HFFc6 (cell line): ENCODE measurements around the gene COX4I1. TPM values are rescaled to one million over a fixed set of nuclear protein-coding genes. Genes with fewer than 3 reads are reported as not detected.

Experiments used
- DNase-seq: peaks from one replicate; pipeline ENCODE4 v3.0.0-alpha.2; 2018
- H3K27ac Mint-ChIP-seq: 2 replicates; pipeline ENCODE4 v1.8.0; 2020; ENCODE audit warnings: mild to moderate bottlenecking, mixed read lengths
- H3K27me3 Mint-ChIP-seq: 2 replicates; pipeline ENCODE4 v1.8.0; 2021; ENCODE audit warnings: mild to moderate bottlenecking, moderate library complexity, mixed read lengths; ENCODE audit not compliant: insufficient read depth
- H3K36me3 Mint-ChIP-seq: 2 replicates; pipeline ENCODE4 v1.8.0; 2021; ENCODE audit warnings: low read depth, mixed read lengths
- H3K4me1 Mint-ChIP-seq: 2 replicates; pipeline ENCODE4 v1.8.0; 2020; ENCODE audit warnings: low read depth, mixed read lengths
- H3K4me3 Mint-ChIP-seq: 2 replicates; pipeline ENCODE4 v1.8.0; 2020; ENCODE audit warnings: mild to moderate bottlenecking, moderate library complexity, mixed read lengths
- H3K9me3 Mint-ChIP-seq: 2 replicates; pipeline ENCODE4 v1.8.0; 2020; ENCODE audit warnings: mild to moderate bottlenecking, mixed read lengths
- total RNA-seq, 6 experiments: library from RNA; stranded (reverse); fragmentation: NEBNext Ultra II Directional; extraction: Animal tissue kit (Norgen Biotek cat#: 25700); gene quantifications; 2 replicates in 1 of 6; 3 replicates in 5 of 6; pipeline ENCODE4 v1.2.3, GENCODE V29; 2021
- TF ChIP-seq, protein P1 (sequence below): fragments of 200-600 bp; sonication (generic); IDR thresholded peaks from 2 replicates; pipeline ENCODE4 v1.5.0; 2021; ENCODE audit warnings: antibody characterized with exemption, mild to moderate bottlenecking

The COX4I1 gene
- total RNA-seq, 6 experiments from 2014 or later, result 427 to 518 (median 497) TPM

DNA sequence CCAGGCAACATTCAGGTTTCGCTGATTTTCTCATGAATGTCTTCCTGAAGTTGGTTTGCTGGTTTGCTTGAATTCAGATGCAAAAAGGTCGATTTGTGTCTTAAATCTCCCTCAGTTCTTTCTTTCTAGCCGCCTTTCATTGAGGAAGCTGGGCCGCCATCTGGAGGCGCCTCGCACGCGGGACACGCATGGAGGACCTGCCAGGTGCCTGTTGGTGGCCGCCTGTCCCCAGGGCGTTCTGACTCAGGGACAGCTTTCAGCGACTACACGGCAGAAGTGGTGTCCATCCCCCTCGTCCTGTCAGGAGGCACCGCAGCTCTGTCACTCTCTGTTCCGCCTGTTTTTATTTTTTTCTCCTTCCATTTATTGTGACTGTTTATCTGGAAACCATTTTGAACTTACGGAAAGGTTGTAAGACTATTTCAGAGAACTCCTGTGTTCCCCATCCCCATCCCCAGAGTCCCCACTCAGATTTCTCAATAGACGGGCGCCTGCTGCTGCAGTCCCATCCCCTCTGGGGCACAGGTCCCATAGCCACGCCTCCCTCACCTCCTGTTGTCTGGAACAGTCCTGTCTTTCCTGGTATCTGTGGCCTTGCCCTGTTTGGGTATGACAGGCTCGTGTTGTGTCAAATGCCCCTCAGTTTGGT lies 33.2 kb downstream of the COX4I1 start:
- TF ChIP-seq, protein P1, sequence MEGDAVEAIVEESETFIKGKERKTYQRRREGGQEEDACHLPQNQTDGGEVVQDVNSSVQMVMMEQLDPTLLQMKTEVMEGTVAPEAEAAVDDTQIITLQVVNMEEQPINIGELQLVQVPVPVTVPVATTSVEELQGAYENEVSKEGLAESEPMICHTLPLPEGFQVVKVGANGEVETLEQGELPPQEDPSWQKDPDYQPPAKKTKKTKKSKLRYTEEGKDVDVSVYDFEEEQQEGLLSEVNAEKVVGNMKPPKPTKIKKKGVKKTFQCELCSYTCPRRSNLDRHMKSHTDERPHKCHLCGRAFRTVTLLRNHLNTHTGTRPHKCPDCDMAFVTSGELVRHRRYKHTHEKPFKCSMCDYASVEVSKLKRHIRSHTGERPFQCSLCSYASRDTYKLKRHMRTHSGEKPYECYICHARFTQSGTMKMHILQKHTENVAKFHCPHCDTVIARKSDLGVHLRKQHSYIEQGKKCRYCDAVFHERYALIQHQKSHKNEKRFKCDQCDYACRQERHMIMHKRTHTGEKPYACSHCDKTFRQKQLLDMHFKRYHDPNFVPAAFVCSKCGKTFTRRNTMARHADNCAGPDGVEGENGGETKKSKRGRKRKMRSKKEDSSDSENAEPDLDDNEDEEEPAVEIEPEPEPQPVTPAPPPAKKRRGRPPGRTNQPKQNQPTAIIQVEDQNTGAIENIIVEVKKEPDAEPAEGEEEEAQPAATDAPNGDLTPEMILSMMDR, result no peak
- Mint-ChIP-seq H3K4me1 (no peaks in the 10 kb centered on the region), H3K9me3 (peaks cover 11% of the 10 kb centered on the region), H3K36me3 (peaks cover 10% of the 10 kb centered on the region), H3K27ac (no peak overlapping the region), H3K27me3 (peaks cover 48% of the 10 kb centered on the region), H3K4me3 (no peak overlapping the region)
- DNase-seq, result no peak

- Mint-ChIP-seq H3K27ac (no peak overlapping the region), H3K4me1 (no peaks in the 10 kb centered on the region), H3K27me3 (peaks cover 51% of the 10 kb centered on the region), H3K4me3 (no peak overlapping the region), H3K9me3 (peaks cover 11% of the 10 kb centered on the region), H3K36me3 (peaks cover 10% of the 10 kb centered on the region)
- DNase-seq, result no peak
- TF ChIP-seq, protein P1, result no peak
Measured at GRCh38 chr16:85833219-85833920, 33.9 kb downstream of the COX4I1 start.

- TF ChIP-seq, protein P1, result no peak
- H3K36me3 Mint-ChIP-seq, result peaks cover 10% of the 10 kb centered on the region; the same call in 1 of the 2 replicates
- H3K4me1 Mint-ChIP-seq, result no peaks in the 10 kb centered on the region
- no peak overlapping the region for H3K4me3 Mint-ChIP-seq
- H3K27me3 Mint-ChIP-seq, result peaks cover 62% of the 10 kb centered on the region
- no peak overlapping the region for H3K27ac Mint-ChIP-seq
- DNase-seq, result no peak
- peaks cover 11% of the 10 kb centered on the region for H3K9me3 Mint-ChIP-seq
Measured at GRCh38 chr16:85834741-85835140, 35.2 kb downstream of the COX4I1 start.

DNA sequence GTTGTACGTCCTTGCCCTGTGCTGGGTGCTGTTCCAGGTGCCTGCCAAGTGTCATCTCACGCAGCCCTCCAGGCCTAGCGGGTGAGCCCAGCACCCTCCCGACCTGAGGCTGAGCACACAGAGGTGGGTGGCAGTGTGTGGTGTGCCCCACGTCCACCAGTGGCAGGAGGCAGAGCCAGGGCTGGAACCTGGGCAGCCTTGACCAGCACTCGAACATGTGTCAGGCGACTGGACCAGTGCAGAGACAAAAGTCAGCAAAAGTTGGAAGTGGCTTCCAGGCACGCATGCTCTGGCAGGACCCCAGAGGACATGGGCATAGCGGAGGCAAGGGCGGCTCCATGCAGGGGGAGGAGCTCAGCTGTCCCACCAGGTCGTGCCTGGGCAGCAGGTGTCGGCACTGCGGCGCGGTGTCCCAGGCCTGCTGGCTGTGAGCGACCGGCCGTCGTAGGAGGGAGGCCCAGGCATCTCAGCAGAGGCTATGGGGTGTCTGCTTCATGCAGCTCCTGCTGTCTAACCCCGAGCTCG lies 35.8 kb downstream of the COX4I1 start:
- Mint-ChIP-seq H3K27me3 (peaks cover 61% of the 10 kb centered on the region), H3K27ac (no peak overlapping the region), H3K4me1 (no peaks in the 10 kb centered on the region), H3K36me3 (peaks cover 10% of the 10 kb centered on the region; the same call in 1 of the 2 replicates), H3K4me3 (no peak overlapping the region), H3K9me3 (peaks cover 11% of the 10 kb centered on the region)
- TF ChIP-seq, protein P1, result no peak
- no peak for DNase-seq

DNA sequence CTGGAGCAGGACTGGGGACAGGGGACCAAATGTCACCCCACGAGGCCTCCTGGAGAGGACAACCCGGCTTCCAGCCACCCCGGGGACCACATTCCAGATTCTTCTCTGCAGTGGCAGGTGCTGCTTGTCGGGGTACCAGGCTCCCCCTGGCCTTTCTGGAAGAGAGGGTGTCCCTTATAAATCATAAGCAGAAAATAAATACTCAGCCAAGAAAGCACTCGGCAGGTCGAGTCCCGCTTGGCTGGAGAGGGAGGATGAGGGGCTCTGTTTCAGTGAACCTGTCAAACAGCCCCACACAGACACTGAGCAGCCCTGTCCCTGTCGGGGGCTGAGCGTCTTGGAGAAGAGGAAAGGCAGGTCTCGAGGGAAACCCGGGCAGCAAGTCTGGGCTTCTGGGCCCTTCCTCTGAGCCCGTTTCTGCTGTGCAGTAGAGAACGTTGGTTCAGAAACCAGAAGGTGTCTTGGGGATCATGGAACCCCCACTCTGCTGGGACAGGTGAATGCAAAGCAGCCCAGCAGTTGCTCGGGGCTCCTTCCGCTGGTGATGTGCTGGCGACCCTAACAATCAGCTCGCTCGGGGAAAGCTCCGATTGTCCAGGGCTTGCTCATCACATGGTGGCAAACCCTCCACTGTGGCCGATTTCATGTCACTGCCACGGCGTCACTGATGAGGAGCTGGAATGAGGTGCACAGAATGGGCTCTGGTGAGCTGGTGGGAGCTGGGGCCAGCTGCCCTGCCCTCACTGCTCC lies 36.6 kb downstream of the COX4I1 start:
- TF ChIP-seq, protein P1, result no peak
- H3K4me3 Mint-ChIP-seq, result no peak overlapping the region
- H3K4me1 Mint-ChIP-seq, result no peaks in the 10 kb centered on the region
- H3K9me3 Mint-ChIP-seq, result peaks cover 11% of the 10 kb centered on the region
- DNase-seq, result no peak
- no peak overlapping the region for H3K27ac Mint-ChIP-seq
- H3K27me3 Mint-ChIP-seq, result peaks cover 61% of the 10 kb centered on the region
- peaks cover 10% of the 10 kb centered on the region; the same call in 1 of the 2 replicates for H3K36me3 Mint-ChIP-seq
